DMS153 treated with DMSO at 0.1 percent for 48 hours (cell line): ENCODE data around the gene KBTBD2.
"Not testable (repeated sequence)": the region's sequence is repeated elsewhere in the genome, so short reads cannot be mapped to it uniquely, and the experiment has no call there.

Source experiments
- DNase-seq: peaks from one replicate; lab custom pipeline; 2025; ENCODE audit not compliant: unreplicated experiment; lab: John Stamatoyannopoulos, UW

The KBTBD2 gene

DNA sequence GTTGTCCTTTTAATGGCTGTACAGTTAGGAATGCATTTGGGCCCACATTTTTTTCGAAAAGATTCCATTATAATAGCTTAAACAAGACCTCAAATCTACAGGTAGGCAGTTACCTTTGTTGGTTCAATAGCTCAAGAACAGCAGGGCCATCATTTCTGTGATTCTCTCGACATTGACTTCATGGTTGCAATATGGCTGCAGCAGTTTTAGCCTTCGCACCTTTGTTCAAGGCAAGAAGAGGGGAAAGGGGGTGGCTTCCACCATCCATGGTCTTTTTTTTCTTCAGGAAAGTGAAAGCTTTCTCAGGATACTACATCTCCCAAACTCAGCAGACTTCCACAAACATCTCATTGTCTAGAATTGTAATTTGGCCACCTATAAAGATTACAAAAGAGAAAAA, 2.2 kb upstream of the KBTBD2 start:
- DNase-seq: no peak

DNA sequence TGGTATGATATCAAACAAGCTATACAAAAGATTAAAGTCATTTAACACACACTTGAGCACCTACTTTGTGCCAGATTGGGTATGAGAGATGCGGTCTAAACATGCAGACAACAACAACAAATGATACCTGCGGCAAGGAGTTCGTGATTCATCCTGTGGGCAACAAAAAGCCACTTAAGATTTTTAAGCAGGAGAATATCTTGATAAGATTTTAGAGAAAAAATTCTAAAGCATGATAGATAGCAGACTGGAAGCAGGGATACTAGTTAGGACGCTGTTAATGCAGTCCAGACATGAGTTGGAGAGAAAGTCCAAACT, 1.6 kb upstream of the KBTBD2 start:
- no peak for DNase-seq

DNA sequence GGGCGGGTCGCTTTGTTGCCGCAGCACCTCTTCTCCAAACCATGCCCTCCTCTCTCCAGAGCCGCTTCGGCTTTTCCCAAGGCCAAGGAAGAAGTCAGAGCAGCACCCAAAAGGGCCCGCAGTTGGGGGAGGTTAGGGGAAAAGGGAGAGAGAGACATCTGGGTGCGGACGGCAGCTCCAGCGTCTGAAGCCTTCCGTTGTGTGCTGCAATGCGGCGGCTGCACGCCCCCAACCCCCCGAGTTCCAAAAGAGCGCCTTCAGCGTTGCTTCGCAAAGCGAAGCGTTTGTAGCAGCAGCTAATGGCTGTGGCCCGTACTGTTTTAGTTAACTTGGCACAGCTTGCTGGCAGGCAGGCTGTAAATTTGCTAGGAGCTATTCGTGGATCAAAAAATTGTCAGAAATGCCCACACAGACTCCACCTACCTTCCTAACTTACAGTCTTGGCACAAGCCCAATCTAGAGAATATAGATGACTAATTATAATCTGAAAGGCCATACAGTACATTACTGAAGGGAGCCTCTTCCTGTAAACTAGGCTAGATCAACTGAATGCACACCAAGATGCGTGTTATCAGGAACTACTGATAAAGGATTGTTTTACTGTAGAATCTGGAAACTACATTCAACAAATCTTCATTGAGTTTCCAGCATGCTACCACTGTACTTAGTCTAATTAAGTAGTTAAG, 1.1 kb upstream of the KBTBD2 start:
- no peak for DNase-seq

DNA sequence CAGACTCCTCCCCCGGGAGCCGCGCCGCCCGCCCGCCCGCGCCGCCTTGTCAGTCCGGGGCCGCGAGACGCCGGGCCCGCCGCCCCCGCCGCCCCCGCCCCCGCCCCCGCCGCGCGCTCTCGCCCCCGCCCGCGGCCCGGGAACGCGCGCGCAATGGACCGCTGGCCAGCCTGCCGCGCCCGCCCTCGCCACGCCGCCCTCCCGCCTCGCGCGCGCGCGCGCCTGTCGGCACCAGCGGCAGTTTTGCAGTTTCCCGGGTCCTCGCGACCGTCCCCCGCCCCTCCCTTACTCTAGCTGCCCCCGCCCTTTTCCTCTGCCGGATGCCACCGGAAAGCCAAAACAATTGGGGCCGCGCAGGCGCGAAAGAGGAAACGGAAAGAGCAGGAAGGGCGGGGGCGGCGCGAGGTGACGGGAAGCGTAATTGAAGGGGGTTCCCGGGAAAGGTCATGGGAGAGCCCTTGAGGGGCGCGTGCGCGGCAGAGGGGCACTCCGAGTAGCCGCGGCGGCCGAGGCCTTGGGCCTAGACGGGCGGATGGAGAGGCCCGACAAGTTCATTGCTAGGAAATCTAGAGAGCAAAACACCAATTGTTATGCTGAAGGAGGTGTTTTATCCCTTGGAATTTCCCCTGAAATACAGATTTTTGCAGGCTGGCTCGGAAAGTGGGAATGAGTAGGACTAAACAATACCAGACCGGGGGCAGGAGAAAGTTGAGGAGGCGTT, 400 bp upstream of the KBTBD2 start:
- DNase-seq: peak; percentile 98

DNA sequence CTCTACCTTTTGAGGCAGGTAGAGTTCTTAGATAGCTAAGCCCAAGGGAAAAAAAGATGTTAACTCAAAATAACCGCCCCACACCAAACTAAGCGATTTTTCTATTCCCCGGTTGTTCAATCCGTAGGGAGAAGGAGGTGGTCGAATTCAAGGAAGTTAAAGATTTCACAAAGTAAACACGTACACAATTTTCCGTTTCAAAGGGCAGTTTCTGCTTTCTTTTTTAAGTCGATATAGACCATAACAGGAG, 842 bp downstream of the KBTBD2 start:
- DNase-seq: no peak

DNA sequence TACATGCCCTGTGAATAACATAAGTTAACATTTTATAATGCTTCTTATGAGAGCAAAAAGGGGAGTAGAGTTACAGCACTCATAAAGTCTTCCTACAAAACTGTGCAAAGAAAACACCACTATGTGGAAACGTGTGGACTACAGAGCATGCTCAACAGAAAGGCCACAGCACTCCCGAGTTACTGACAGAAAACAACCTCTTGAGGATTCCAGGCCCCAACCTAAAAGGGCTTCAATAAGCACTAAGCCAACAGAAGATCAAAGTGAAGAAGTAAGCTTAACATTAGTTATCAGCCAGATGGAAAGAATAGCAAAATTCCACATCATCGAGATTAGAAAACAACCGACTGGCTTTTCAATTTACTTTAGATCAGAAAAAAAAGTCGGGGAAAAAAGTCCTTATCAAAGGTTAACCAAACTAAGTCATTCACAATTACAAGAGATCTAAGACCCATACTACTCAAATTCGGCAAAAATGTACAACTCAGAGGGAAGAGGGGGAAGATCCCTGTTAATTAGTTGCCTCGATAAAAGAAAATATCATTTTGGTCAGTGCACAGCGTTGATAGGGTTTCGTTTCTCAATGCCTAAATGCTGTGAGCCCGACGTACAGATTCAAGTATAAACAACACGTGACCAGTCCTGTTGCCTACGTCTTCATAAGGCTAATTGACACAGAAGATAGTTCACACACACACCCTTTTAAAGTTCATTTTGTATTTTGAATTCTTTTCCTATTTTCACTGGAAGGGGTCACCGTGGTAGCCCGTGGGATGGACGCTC, 1.4 kb downstream of the KBTBD2 start:
- DNase-seq: peak; percentile 60

DNA sequence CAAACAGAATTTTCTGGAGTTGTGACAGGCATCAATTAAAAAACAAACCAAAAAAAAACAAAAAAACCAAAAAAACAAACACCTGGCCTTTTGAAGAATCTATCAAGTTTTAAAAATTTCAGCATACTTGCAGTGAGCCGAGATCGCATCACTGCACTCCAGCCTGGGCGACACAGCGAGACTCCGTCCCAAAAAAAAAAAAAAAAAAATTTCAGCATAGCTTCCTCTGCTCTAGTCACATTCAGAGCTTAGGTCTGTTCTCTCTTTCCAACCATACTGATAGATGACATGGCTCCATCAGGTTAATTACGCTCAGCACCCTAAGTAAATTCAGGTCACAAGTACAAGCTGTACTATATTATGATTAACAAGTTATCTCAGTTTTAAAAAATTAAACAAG, 3.1 kb downstream of the KBTBD2 start:
- DNase-seq: no peak

DNA sequence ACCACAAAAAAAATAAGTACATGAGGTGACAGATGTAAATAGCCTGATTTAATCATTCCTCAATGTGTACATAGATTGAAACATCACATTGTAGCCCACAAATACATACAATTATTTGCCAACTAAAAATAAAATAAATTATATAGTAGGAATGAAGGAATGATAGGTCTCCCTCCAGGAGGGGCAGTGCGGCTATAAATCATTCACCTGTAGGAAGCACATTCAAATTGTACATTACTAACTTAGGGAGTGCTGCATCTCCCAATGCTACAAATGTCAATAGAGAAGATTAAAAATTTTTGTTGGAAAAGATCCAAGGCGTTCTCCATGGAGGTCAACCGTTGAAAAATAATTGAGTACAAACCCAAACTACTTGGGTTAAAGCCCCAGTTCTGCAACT, 4.2 kb downstream of the KBTBD2 start:
- no peak for DNase-seq

DNA sequence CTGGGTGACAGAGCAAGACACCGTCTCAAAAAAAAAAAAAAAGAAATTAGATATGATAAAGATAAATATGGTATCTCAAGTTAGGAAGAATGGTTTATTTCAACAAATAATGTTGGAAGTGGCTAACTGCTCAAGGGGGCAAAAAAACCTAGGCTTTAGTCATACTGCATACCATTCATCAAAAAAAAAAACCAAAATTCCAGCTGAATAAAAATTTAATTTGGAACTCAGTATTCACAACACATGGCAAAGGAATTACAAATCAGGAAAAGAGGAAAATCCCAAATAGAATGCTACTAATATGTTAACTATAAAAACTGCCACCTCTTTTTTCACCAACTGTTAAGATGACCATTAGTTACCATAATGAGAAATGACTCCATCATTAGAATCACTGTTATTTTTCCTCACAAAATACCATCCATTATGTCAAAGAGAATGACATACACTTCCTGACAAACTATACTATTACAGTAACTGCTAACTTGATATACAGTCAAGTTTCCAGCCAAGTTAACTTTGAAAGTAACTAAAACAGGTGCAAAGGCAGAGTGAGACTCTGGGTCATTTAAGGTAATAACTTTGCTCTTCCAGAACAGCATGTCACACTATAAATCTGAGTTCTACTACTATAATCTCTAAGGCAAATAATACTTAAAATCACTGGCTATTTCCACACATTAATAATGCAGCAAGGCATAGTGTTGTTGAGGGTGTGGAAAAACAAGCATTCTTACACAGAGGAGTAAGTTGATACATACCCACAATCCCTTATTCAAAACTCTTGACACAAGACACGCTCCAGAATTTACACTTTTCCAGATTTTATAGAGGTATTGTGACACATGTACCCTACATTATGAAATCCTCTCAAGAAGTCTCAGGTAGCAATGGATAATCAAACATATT, 10.2 kb downstream of the KBTBD2 start:
- DNase-seq: no peak

DNA sequence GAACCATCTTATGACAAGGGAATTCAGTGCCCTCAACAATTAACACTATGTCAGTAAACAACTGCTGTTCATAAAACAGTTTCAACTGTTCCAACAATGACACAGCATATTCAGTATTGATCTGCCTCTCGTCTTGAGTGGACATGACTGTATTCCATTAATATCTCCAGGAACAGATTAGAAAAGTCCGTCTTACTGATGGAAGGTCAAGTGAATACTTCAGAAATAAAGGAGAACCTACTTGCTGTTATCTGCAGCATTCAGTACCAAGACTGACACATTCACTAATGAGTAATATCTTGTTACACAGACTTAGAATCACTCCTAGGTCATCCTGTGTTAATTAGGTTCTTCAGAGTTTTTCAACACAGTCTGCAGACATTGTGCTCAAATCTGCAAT, 12.1 kb downstream of the KBTBD2 start:
- DNase-seq: no peak

DNA sequence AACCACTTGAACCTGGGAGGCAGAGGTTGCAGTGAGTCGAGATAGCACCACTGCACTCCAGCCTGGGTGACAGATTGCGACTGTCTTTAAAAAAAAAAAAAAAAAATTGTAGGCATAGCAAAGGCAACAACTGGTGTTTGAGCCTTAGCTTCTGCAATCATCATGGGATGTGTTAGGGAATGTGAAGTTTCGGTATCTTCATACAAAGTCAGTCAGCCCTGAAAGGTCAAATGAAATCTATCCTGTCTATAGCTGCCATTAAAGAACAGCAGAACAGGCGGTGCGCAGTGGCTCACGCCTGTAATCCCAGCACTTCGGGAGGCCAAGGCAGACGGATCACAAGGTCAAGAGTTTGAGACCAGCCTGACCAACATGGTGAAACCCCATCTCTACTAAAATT, 13.5 kb downstream of the KBTBD2 start:
- DNase-seq: not testable (repeated sequence)

DNA sequence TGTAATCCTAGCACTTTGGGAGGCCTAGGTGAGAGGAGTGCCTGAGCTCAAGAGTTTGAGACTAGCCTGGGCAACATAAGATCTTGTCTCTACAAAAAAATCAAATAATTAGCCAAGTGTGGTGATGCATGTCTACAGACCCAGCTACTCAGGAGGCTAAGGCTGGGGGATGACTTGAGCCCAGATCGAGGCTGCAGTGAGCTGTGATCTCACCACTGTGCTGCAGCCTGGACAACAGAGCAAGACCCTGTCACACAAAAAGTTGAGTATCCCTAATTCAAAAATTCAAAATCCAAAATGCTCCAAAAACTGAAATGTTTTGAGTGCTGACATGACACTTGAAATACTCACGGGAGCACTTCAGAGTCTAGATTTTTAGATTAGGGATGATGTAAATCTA, 19.1 kb downstream of the KBTBD2 start:
- no peak for DNase-seq

DNA sequence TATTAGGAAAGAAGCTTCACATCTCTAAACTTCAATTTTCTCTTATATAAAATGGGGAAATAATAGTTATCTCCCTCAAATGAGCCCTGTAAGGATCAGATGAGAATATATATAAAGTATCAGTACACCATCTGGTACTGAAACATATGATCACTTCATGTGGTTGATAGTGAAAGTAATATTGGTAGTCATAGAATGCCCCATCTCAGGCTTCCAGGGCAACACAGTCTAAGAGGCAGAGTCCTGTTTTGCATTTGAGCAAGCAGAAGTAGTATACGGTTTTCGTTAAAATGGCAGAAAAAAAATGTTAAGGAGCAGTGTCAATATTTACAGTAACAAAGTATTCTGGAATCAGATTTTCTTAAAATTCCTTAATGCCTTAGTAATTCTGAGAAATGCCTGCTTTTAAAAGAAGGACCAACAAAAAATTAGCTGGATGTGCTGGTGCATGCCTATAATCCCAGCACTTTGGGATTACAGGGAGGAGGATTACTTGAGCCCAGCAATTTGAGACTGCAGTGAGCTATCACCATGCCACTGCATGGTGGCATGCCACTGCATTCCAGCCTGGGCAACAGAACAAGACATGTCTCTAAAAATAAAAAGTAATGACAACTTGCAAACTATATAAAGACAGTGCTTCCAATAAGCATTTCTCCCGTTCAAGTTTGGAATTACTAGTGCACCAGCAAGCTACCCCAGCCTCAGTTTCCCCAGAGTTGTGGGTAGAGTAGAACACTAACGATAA, 19.8 kb downstream of the KBTBD2 start:
- no peak for DNase-seq

DNA sequence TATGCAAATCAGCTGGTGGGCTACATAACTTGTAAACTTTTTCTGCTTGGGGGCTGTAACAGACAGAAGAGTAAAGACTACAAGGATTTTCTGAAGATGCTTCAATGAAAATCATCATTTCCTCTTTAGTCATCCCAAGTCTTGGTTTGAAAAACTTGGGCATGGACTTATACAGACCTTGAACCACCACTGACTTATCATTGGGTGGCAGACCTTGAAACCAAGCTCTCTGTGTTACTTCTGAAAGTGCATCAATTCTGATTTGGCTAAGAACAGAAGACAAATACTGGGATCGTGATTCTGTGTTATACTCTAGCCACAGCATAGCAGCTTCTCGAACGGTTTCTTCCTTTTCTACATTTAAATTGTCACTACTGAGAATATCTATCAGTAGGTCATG, 21.3 kb downstream of the KBTBD2 start:
- DNase-seq: no peak

DNA sequence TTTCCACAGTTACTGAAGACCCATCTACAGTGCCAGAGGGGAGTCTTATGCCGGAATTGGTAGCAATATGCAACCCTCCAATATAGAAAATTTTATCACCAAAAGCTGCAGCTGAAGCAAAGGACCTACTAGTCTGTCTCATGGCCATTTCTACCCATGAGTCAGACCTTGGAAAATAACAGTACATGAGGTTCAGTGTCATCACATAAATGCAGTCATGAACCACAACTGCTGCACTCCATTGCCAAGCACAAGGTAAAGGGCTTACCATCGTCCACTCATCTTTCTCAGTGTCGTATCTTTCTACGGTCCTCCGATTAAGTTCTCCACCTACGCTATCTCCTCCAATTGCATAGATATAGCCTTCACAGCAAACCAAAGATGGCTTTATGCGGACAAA, 21.8 kb downstream of the KBTBD2 start:
- DNase-seq: no peak

DNA sequence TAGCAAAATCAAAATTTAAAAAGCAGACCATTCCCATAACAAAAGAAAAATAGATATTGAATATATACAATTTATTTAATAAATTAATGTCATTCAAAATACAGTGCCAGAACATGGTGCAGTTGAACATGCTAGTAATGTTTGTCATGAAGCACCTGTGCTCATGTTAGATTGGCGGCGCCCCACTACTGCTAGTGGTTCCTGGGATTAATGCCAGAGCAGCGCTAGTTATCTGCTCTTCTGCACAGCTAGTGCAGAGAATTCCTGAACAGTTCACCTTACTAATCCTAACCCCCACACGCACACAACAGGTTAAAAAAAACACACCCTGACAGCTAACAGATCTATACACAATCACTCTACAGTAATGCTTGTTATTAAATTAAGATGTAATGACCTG, 23.4 kb downstream of the KBTBD2 start:
- no peak for DNase-seq

DNA sequence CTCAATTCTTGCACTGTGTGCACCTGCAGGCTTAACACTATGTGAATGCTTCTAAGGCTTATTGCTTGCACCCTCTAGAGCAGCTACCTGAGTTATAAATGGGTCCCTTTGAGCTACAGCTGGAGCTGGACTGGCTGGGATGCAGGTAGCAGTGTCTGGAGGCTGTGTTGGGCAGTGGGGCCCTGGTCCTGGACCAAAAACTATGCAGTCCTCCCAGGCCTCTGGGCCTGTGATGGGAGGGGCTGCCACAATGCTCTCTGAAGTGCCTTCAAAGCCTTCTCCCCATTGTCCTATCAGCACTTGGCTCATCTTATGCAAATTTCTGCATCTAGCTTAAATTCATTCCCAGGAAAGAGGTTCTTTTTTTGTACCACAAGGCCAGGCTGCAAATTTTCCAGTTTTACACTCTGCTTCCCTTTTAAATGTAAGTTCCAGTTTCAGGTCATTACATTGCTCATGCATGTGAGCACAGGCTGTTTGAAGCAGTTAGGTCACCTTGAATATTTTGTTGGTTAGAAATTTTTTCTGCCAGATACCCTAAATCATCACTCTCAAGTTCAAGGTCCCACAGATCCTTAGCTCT, 26.0 kb downstream of the KBTBD2 start:
- DNase-seq: no peak

DNA sequence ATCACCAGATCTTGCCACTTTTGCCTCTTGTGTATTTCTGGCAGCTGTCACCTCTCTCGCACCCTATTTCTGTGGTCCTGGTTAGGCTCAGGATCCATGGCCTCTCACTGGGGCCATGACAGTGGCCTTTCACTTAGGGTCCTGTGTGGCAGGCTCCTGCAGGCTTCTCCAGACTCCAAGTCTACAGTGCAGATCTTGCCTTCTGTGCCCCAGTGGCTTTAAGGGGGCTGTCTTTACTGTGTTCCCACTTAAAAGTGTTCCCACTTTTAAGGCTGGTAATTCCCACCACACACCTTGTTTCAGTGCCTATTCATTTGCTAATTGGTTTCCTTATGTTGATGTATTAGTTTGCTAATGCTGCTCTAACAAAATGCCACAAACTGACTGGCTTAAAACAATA, 27.7 kb downstream of the KBTBD2 start:
- not testable (repeated sequence) for DNase-seq

DNA sequence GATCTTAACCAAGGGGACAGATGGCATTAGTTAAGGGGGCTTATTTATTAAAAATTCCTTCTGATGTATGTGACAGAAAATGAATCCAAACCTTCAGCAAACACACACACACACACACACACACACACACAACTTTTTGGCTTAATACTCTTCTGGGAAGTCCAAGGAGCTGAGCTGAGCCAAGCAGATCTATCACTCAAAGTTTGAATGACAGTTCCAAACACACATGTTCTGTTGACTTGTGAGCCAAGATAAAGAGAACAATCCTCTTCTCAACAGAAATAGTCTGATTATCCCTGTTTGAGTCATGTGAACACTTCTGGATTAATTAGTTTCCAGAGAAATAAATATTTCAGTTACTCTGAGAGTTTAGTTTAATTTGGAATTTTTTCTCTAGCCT, 31.5 kb downstream of the KBTBD2 start:
- no peak for DNase-seq

DNA sequence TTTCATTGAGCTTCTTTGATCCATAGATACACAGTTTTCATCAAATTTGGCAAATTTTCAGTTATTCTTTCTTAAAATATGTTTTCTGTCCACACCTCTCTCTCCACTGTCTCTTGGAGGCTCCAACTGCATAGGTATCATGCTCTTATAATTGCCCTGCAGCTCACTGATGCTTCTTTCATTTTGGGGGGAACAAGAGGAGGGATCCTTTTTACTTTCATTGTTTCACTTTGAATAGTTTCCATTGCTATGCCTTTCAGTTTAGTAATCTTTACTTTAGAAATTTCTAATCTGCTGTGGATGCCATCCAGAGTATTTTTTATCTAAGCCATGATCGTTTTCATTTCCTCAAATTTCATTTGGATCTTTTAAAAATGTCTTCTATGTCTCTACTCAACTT, 32.9 kb downstream of the KBTBD2 start:
- DNase-seq: no peak

DNA sequence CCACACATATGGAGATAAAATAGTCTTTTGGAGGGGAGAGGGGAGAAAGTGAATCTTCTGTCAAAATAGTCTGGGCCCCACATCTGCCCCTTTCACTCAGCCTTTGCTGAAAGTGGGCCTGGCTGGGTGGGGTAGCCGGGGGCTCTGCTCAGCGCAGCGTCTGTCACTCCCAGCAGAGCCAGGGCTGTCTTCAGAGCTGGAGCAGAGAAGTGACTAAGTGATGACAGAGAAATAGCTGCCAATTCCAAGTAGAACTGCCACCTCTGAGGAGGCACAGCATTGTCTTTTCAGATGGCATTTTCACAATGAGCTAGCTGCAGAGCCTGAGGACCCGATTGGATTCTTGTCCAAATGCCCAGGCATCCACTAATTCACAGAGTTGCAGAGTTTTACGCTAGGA, 34.5 kb downstream of the KBTBD2 start:
- not testable (repeated sequence) for DNase-seq
